ENCODE data around the gene SLC12A7.

Gene SLC12A7

GRCh38 chr5:1095990-1096363 is 15.9 kb downstream of the SLC12A7 start:
- DNase-seq = no peak

- DNase-seq = no peak
Observed at GRCh38 chr5:1095302-1095989, 16.4 kb downstream of the SLC12A7 start.

GRCh38 chr5:1094670-1095190 is 17.1 kb downstream of the SLC12A7 start:
- DNase-seq = no peak

GRCh38 chr5:1093361-1093760 is 18.5 kb downstream of the SLC12A7 start:
- DNase-seq = no peak

GRCh38 chr5:1092122-1092521 is 19.7 kb downstream of the SLC12A7 start:
- DNase-seq = no peak

- no peak for DNase-seq
Observed at GRCh38 chr5:1091632-1092031, 20.2 kb downstream of the SLC12A7 start.

- no peak for DNase-seq
Observed at GRCh38 chr5:1090538-1090937, 21.3 kb downstream of the SLC12A7 start.

GRCh38 chr5:1089621-1090040 is 22.2 kb downstream of the SLC12A7 start:
- DNase-seq = no peak

GRCh38 chr5:1089146-1089545 is 22.7 kb downstream of the SLC12A7 start:
- DNase-seq = no peak

GRCh38 chr5:1088726-1089125 is 23.1 kb downstream of the SLC12A7 start:
- no peak for DNase-seq

- no peak for DNase-seq
Observed at GRCh38 chr5:1088031-1088430, 23.8 kb downstream of the SLC12A7 start.

GRCh38 chr5:1087428-1087827 is 24.4 kb downstream of the SLC12A7 start:
- DNase-seq = no peak

GRCh38 chr5:1086871-1087270 is 25.0 kb downstream of the SLC12A7 start:
- DNase-seq = no peak

GRCh38 chr5:1086137-1086536 is 25.7 kb downstream of the SLC12A7 start:
- DNase-seq = no peak

GRCh38 chr5:1085391-1085790 is 26.5 kb downstream of the SLC12A7 start:
- DNase-seq = no peak

- DNase-seq = no peak
Observed at GRCh38 chr5:1083823-1084605, 27.8 kb downstream of the SLC12A7 start.

- peak; percentile 40 to 44 for DNase-seq
Observed at GRCh38 chr5:1083026-1083425, 28.8 kb downstream of the SLC12A7 start.

- DNase-seq = no peak
Observed at GRCh38 chr5:1081519-1081918, 30.3 kb downstream of the SLC12A7 start.

- DNase-seq = no peak
Observed at GRCh38 chr5:1080432-1080831, 31.4 kb downstream of the SLC12A7 start.

GRCh38 chr5:1079961-1080360 is 31.9 kb downstream of the SLC12A7 start:
- DNase-seq = no peak

- no peak for DNase-seq
Observed at GRCh38 chr5:1079486-1079885, 32.4 kb downstream of the SLC12A7 start.

GRCh38 chr5:1078851-1079250 is 33.0 kb downstream of the SLC12A7 start:
- no peak for DNase-seq

GRCh38 chr5:1078206-1078605 is 33.7 kb downstream of the SLC12A7 start:
- DNase-seq = no peak

GRCh38 chr5:1077491-1078020 is 34.3 kb downstream of the SLC12A7 start:
- no peak for DNase-seq

All from inflammatory macrophage treated with lipopolysaccharide for 1 hour (primary cell).